SK-N-MC (cell line): ENCODE results near the gene KRTAP4-4.

ENCODE experiments used
- EZH2 ChIP-seq: fragments of 200-600 bp; sonication (generic); IDR thresholded peaks from one replicate; pipeline ENCODE4 v1.6.1; 2017; ENCODE audit warnings: antibody characterized with exemption
- POLR2AphosphoS5 ChIP-seq: IDR thresholded peaks from 2 replicates; pipeline ENCODE4 v1.6.1; 2012; ENCODE audit warnings: mild to moderate bottlenecking, low read depth, low read length, borderline replicate concordance

GRCh38 chr17:41176744-41177387, 16.3 kb upstream of the KRTAP4-4 start:
- no peak for TF ChIP-seq EZH2
- TF ChIP-seq POLR2AphosphoS5, result no peak
